ACHN (cell line): ENCODE measurements around the gene MYADM.

Experiments
- DNase-seq: peaks from one replicate; pipeline ENCODE4 v3.0.0-alpha.2; 2015
- in situ Hi-C: cut with HindIII; loops from 2 replicates; pipeline ENCODE4 v1.10.0; 2017; ENCODE audit warnings: low sequenced_read_pairs, low pct_ligation_motif_present, low pct_unique_long_range_greater_than_20kb

The MYADM gene

DNA sequence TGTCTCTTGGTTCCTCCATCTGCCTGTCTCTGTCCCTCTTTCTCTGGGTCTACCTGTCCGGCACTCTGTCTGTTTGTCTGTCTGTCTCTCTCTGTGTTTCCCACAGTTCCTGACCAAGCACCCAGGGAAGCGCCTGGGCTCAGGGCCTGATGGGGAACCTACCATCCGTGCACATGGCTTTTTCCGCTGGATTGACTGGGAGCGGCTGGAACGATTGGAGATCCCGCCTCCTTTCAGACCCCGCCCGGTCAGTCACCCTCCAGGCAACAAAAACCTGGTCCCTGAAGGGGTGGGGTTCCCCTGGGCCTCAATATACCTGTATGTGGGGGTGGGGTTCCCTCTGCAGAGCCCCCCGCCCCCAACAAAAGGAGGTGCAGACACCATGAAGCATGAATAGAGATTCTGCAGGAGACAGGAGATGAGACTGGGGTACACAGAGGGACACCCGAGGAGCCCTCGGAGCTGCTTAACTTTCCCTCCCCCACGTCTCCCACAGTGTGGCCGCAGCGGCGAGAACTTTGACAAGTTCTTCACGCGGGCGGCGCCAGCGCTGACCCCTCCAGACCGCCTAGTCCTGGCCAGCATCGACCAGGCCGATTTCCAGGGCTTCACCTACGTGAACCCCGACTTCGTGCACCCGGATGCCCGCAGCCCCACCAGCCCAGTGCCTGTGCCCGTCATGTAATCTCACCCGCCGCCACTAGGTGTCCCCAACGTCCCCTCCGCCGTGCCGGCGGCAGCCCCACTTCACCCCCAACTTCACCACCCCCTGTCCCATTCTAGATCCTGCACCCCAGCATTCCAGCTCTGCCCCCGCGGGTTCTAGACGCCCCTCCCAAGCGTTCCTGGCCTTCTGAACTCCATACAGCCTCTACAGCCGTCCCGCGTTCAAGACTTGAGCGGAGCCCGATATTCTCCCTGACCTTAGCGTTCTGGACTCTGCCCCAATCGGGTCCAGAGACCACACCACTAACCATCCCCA, 38.8 kb downstream of the MYADM start:
- in situ Hi-C loops, result no loop called here
- no peak for DNase-seq

DNA sequence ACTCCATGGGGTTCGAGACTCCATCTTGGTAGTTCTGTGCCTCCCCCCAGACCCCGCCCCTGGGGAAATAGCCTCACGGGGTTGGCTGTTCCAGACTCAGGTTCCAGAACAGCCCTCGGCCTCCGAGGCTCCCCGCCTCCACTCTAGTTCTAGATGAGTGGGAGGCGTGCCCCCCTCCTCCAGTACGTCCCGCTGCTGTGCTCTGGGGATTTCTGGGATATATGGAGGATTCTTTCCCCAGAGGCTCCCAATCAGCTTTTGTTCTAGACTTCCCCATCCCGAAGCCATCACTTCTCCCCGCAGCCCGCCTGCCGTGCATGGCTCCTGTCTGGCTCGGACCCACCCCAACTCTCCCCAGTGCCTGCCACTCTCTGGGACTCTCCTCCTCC, 39.5 kb downstream of the MYADM start:
- in situ Hi-C loops, result no loop called here

DNA sequence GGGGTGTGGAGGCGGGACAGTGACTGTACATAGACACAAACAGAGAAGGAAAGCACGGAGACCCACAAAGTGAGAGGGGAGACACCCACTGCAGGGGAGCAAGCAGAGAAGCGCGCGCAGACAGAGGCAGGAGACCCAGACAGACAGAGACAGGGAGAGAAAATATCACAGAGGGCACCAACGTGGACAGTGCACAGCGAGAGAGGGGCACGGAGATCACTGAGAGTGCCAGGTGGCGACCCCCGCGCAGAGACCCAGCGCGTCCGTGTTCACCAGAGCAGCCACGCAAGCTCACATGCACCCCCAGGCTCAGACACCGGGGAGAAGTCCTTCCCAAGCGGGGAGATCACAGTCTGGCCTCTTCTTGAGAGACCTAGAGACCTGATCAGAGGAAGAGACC, 40.0 kb downstream of the MYADM start:
- in situ Hi-C loops, result no loop called here

More for the DNA sequence above, 39.5 kb downstream of the MYADM start:
- no peak for DNase-seq

DNA sequence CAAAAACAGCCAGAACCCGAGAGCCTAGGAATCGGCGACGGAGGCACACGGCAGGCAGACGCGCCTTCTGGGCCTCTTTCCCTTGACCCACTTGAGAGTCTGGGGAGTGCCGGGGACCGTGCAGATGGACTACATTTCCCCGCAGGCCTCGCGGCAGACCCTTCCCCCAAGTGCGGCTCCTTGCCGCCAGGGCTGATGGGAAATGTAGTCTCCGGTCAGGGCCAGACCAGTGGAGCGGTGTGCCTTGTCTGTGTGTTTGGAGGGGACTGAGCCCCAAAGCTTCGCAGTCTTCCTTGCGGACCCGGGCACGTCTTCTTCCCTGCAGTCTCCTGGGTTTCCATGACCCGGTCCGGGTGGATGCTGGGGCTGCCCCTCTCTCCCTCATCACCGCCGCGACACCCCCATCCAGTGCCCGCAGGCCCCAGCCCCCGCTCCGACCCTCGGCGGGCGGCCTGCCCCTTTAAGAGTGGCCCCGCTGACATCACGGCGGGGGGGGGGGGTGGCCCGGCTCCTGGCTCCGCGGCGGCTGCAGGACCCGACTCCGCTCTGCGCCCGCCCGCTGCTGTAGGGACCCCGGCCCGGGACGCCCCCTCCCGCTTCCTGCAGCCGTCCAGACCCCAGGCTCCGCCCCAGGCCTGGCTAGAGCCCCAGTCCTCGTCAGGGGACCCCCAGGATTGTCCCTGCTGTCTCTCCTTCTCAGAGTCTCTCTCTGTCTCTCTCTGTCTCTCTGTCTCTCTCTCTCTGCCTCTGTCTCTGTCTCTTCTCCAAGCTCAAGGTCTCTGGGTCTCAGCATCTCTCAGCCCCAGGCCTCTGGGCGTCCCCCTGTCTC, 40.6 kb downstream of the MYADM start:
- in situ Hi-C loops, result no loop called here

More for the DNA sequence above, 40.0 kb downstream of the MYADM start:
- DNase-seq, result no peak

DNA sequence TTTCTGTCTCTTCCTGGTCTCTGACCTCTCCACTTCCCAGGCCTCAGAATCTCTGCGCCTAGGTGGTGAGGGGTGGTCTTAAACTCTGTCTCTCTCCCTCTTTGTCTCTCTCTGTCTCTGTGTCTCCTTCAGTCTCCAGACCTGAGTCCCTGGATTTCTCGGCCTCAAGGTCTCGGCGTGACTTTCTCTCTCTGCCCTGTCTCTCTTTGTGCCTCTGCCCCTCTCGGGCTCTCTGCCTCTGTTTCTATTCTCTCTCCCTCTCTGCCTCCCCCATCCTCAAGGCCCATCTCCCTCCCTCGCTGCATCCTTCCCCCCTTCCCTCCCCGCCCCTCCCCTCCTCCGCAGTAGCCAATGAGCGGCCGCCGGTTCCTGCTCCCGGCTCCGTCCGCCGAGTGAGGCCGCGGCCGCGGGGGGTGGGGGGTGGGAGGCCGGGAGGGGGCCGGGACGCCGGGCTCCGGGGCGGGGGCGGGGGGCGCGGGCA, 41.3 kb downstream of the MYADM start, which contains the start of gene CACNG7:
TSS of gene CACNG7 (plus strand) at position 344 of the 481 bp plus-strand sequence. CDS start 3,554 bp downstream, outside the sequence.
- in situ Hi-C loops, result no loop called here
- DNase-seq, result no peak

More for the DNA sequence above, 40.6 kb downstream of the MYADM start:
- no peak for DNase-seq

DNA sequence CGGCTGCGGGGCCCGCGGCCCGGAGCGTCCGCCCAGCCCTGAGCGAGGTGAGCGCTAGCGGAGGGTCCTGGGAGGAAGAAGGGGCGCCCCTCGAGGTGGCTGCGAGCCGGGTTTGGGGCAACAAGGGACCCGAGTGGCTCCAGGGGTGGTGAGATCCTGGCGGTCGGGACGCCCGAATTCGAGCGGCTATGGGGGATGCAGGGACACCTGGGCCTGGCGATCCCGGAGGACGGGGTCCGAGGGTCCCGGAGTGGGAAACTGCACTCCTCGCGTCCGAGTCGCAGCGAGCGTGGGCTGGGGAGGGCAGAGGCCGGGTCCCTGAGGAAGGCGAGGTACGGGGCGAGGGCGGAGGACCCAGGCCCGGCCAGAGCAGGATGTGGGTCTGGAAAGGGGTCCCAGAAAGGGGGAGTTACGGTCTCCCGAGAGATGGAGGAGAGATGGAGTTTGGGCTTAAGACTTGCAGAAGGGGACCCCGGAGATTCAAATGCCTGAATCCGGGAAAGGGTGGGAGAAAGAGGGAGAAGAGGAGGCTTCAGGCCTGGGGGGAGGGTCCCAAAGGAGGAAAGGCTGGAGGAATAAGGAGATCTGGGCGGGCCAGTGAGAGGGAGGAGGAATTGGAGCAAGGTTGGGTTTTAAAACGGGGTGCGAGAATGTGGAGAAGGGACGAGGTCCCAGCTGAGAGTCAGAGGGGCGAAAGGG, 41.9 kb downstream of the MYADM start:
- no peak for DNase-seq
- in situ Hi-C loops, result no loop called here

DNA sequence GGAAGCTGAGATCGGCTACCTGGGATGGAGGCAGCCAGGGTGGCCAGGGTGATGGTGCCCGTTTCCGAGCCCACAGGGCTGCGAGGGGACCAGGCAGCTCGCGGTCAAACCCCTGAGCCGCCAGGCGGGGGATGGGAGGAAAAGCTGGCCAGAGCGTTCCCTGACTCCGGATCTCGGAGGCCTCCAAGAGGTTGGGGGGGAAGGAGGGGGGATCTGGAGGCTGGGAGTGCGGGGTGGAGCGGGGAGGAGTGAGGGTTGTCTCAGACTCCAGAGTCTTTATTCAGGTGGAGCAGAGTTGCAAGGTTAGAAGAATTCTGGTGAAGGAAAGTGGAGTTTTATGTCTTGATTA, 42.5 kb downstream of the MYADM start:
- DNase-seq, result no peak
- in situ Hi-C loops, result no loop called here

DNA sequence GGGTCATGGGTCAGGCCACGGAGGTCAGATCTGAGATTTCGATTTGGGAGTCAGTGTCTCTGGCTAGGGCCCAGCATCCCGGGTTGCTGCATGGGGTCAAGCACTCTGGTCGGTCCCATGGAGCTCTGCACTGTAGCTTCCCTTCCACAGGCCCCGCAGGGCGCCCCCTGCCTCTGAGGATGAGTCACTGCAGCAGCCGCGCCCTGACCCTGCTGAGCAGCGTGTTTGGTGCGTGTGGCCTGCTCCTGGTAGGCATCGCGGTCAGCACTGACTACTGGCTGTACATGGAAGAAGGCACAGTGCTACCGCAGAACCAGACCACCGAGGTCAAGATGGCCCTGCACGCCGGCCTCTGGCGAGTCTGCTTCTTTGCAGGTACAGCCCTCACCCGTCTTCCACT, 45.0 kb downstream of the MYADM start:
- in situ Hi-C loops, result no loop called here

DNA sequence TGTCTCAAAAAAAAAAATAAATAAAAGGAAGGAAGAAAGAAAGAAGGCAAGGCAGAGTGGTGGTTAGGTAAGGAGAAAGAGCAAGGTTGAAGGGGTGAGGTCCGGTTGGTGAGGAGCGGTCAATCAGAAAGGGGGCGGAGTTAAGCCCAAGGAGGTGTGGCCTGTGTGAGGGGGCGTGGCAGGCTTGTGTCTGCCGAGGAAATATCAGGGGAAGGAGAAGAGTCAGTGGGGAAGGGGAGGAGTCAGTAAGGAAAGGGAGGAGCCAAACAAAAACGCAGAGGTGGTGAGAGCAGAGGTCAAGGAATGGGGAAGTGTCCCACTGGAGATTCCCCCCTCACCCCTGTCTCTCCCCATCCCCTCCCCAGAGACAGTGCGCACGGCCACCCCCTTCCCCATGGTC, 47.3 kb downstream of the MYADM start:
- in situ Hi-C loops, result no loop called here
- DNase-seq, result no peak

More for the DNA sequence above, 45.0 kb downstream of the MYADM start:
- DNase-seq, result no peak

DNA sequence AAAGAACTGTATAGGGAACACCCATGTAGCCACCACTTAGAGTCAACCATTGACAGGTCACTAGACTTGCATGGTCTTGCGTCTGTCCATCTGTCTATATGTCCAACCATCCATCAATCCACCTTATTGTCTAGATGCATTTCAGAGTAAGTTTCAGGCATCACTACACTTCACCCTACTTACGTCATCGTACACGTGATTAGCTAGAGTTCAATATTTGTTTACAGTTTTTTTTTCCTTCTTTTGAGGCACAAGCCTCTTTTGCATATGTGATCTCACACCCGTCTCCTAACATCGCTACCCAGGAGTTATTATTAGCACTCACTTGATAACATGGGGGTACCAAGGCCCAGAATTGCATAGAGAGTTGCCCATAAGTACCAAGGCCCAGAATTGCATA, 48.3 kb downstream of the MYADM start:
- no peak for DNase-seq
- in situ Hi-C loops, result no loop called here

DNA sequence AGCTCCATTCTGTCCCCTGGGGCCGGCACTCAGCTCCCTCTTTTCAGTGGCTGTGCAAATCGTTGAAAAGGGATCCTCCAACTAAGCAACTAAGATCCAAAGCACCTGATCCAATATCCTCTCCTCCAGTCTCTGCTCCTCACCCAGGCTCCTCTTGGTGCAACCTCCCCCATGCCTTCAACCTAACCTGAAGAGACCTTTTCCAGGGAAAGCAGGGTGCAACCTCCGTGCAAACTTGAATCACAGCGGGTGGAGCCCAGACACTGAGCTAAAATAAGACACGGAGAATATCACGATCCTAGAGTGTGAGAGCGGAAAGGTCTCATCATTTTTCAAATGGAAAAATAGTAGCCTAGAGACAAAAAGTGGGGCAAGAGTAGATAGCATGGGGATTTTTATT, 49.7 kb downstream of the MYADM start:
- DNase-seq, result no peak
- in situ Hi-C loops, result no loop called here
